Suprapubic skin (tissue), 4 donors: ENCODE data around the gene NIM1K. TPM values are rescaled to one million over a fixed set of nuclear protein-coding genes. Genes with fewer than 3 reads are reported as not detected.

Experiments
- DNase-seq, 2 donors: peaks; one replicate each; pipeline ENCODE4 v3.0.0-alpha.2; 2019; ENCODE audit warnings: low spot score in 2 of 2
- H3K27ac ChIP-seq: fragments of 200-600 bp; sonication (generic); one replicate; pipeline ENCODE4 v1.5.1; 2019
- H3K27me3 ChIP-seq: fragments of 200-600 bp; sonication (generic); one replicate; pipeline ENCODE4 v1.5.1; 2019
- H3K36me3 ChIP-seq: fragments of 200-600 bp; sonication (generic); one replicate; pipeline ENCODE4 v1.5.1; 2019
- H3K4me1 ChIP-seq: fragments of 200-600 bp; sonication (generic); one replicate; pipeline ENCODE4 v1.5.1; 2019
- H3K4me3 ChIP-seq: fragments of 200-600 bp; sonication (generic); one replicate; pipeline ENCODE4 v1.5.1; 2019; ENCODE audit warnings: mild to moderate bottlenecking
- H3K9me3 ChIP-seq: fragments of 200-600 bp; sonication (generic); one replicate; pipeline ENCODE4 v1.5.1; 2019
- EP300 ChIP-seq: sonication (generic); formaldehyde crosslinking; IDR thresholded peaks from one replicate; pipeline ENCODE4 v1.6.1; 2017; ENCODE audit warnings: antibody characterized with exemption
- POLR2A ChIP-seq, 2 donors: fragments of 450-650 bp; IDR thresholded peaks; one replicate each; pipeline ENCODE4 v1.6.1; 2017; ENCODE audit warnings: antibody characterized with exemption in 2 of 2, mild to moderate bottlenecking in 2 of 2, moderate library complexity in 2 of 2
- POLR2AphosphoS5 ChIP-seq, 3 donors: sonication (generic); formaldehyde crosslinking; IDR thresholded peaks; one replicate each; pipeline ENCODE4 v1.6.1; 2017; ENCODE audit warnings: antibody characterized with exemption in 3 of 3
- WGBS: methylation state at CpG from one replicate; pipeline ENCODE4 v1.1.5; 2018; 5-methylcytosine and 5-hydroxymethylcytosine counted together
- total RNA-seq, 4 donors: library from RNA; depleted of rRNA; stranded (reverse); fragments of >200 nt; gene quantifications; one replicate each; pipeline ENCODE4 v1.1.0, GENCODE V29; 2016
- TF ChIP-seq, protein P1 (sequence below), 2 donors: fragments of 200-600 bp in 1 of 2; fragments of 450-650 bp in 1 of 2; sonication (generic) in 1 of 2; IDR thresholded peaks; one replicate each; pipeline ENCODE4 v1.5.1; 2016 to 2019; ENCODE audit warnings: antibody characterized with exemption in 2 of 2, mild to moderate bottlenecking in 1 of 2, moderate library complexity in 1 of 2

NIM1K gene
- total RNA-seq, 4 donors from 2014 or later, result 0.45 to 3.0 (median 1.2) TPM

GRCh38 chr5:43225649-43226245, 33.7 kb downstream of the NIM1K start:
- Histone ChIP-seq H3K36me3 (no peaks in the 10 kb centered on the region), H3K4me1 (no peaks in the 10 kb centered on the region), H3K4me3 (no peak overlapping the region), H3K27me3 (no peaks in the 10 kb centered on the region), H3K9me3 (no peaks in the 10 kb centered on the region), H3K27ac (no peak overlapping the region)
- no peak for DNase-seq
- TF ChIP-seq, protein P1, sequence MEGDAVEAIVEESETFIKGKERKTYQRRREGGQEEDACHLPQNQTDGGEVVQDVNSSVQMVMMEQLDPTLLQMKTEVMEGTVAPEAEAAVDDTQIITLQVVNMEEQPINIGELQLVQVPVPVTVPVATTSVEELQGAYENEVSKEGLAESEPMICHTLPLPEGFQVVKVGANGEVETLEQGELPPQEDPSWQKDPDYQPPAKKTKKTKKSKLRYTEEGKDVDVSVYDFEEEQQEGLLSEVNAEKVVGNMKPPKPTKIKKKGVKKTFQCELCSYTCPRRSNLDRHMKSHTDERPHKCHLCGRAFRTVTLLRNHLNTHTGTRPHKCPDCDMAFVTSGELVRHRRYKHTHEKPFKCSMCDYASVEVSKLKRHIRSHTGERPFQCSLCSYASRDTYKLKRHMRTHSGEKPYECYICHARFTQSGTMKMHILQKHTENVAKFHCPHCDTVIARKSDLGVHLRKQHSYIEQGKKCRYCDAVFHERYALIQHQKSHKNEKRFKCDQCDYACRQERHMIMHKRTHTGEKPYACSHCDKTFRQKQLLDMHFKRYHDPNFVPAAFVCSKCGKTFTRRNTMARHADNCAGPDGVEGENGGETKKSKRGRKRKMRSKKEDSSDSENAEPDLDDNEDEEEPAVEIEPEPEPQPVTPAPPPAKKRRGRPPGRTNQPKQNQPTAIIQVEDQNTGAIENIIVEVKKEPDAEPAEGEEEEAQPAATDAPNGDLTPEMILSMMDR (IDR thresholded peaks at IDR 0.05), result no peak
- TF ChIP-seq EP300 (no peak), POLR2A (IDR thresholded peaks at IDR 0.05) (no peak), POLR2AphosphoS5 (IDR thresholded peaks at IDR 0.05) (no peak)
- WGBS, result 75% methylated on average over 2 of the region's 2 CpGs

DNA sequence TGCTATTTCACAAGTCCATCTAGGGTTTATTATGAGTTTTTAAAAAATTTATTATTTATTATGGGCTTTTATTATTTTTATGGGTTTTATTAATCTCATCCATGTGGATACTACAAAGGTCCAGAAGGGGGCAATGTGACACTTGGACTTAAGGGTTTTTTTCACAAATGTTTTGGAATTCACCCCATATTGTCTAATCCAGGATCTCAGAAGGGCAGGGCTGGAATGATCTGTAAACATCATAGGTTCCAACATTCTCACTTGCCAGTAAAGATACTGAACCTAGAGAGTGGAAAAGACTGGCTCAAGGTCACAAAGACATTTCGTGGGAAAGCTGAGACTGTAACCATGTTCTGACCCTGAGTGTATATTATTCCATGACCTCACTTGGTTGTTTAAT, 35.6 kb downstream of the NIM1K start:
- no peak for DNase-seq
- TF ChIP-seq POLR2AphosphoS5 (IDR thresholded peaks at IDR 0.05) (no peak), POLR2A (IDR thresholded peaks at IDR 0.05) (no peak), EP300 (no peak)
- TF ChIP-seq, protein P1 (IDR thresholded peaks at IDR 0.05), result no peak

DNA sequence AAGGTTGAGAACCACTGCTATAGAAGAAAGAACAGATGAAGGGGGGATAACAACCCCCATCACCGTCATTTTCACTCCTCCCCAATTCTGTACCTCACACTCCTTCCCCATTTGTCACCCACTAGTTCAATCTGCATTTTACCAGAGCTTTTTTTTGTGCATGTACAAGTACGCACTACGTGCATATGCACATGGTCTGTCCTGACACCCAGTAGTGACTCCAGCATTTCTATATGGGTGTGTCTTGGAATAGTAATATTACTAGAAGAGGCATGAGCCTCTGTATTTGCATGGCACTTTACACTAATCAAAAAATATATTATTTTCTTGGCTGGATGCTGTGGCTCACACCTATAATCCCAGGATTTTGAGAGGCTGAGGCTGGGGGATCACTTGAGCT, 38.7 kb downstream of the NIM1K start:
- 87% methylated on average over 3 of the region's 3 CpGs for WGBS
- H3K36me3 ChIP-seq, result no peaks in the 10 kb centered on the region
- TF ChIP-seq, protein P1 (IDR thresholded peaks at IDR 0.05), result no peak
- TF ChIP-seq EP300 (no peak), POLR2AphosphoS5 (IDR thresholded peaks at IDR 0.05) (no peak), POLR2A (IDR thresholded peaks at IDR 0.05) (no peak)
- no peaks in the 10 kb centered on the region for H3K27me3 ChIP-seq
- DNase-seq, result no peak
- H3K27ac ChIP-seq, result no peak overlapping the region
- no peak overlapping the region for H3K4me3 ChIP-seq
- H3K4me1 ChIP-seq, result no peaks in the 10 kb centered on the region
- H3K9me3 ChIP-seq, result no peaks in the 10 kb centered on the region

More for the DNA sequence above, 35.6 kb downstream of the NIM1K start:
- Histone ChIP-seq H3K4me3 (no peak overlapping the region), H3K4me1 (no peaks in the 10 kb centered on the region), H3K9me3 (no peaks in the 10 kb centered on the region), H3K36me3 (no peaks in the 10 kb centered on the region), H3K27ac (no peak overlapping the region), H3K27me3 (no peaks in the 10 kb centered on the region)
- WGBS, result 13% methylated on average over 1 of the region's 1 CpG

DNA sequence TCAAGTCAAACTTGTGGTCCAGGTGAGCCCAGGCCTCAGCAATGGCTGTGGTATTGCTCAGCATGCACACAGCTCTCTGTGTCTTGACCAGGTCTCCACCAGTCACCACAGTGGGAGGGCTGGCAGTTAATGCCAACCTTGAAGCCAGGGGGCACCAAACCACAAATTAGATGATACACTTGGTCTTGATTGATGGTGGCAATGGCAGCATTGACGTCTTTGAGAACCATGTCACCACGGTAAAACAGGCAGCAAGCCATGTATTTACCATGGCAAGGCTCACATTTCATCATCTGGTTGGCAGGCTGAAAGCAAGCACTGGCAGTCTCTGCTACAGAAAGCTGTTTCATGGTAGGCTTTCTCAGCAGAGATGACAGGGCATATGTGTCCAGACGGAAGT, 40.0 kb downstream of the NIM1K start:
- no peaks in the 10 kb centered on the region for H3K36me3 ChIP-seq
- no peak overlapping the region for H3K27ac ChIP-seq
- H3K4me1 ChIP-seq, result no peaks in the 10 kb centered on the region
- 70% methylated on average over 2 of the region's 3 CpGs for WGBS
- H3K27me3 ChIP-seq, result no peaks in the 10 kb centered on the region
- H3K9me3 ChIP-seq, result no peaks in the 10 kb centered on the region
- H3K4me3 ChIP-seq, result no peak overlapping the region
- TF ChIP-seq, protein P1 (IDR thresholded peaks at IDR 0.05), result no peak
- TF ChIP-seq POLR2A (IDR thresholded peaks at IDR 0.05) (no peak), POLR2AphosphoS5 (IDR thresholded peaks at IDR 0.05) (no peak), EP300 (no peak)
- no peak for DNase-seq

DNA sequence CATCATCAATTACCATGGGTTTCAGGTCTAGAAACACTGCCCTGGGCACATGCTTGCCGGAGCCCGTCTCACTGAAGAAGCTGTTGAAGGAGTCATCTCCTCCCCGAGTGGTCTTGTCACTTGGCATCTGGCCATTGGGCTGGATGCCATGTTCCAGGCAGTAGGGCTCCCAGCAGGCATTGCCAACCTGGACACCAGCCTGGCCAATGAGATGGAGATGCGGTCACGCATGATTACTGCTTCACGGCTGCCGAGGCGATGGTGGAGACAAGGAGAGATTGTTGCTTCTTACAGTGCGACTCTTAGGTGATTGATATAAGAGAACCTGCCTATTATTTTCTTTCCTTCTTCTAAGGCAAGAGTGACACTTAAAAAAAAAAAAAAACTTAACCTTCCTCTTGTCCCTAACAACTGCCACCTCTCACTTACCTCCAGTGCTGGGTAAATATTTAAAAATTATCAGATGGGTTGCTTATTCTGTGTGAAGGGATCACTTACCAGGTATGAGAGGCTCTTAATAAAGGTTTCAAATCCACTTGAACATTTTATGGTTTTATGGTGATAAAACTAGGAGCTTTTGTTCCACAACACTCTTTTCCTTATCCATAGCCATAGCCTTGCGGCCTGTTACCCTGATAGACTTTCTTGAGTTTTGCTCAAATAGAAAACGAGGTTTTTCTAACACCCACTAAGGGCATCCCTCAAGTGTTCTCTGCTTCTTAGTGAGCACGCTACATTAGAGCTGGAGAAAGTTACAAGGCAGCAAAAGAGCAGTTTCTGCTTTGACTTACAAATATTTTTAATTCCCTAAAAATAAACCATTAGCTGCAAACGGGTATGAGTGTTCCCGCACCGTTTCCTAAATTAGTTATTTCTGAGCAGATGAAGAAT, 41.2 kb downstream of the NIM1K start:
- no peaks in the 10 kb centered on the region for H3K4me1 ChIP-seq
- H3K36me3 ChIP-seq, result no peaks in the 10 kb centered on the region
- no peak overlapping the region for H3K4me3 ChIP-seq
- H3K27ac ChIP-seq, result no peak overlapping the region
- no peak for DNase-seq
- 87% methylated on average over 14 of the region's 15 CpGs for WGBS
- no peaks in the 10 kb centered on the region for H3K9me3 ChIP-seq
- H3K27me3 ChIP-seq, result no peaks in the 10 kb centered on the region
- no peak for TF ChIP-seq POLR2A (IDR thresholded peaks at IDR 0.05)
